HG03469 (cell line): Measurements from ENCODE around the gene CCDC33.

ENCODE experiments used
- ATAC-seq: cut with Tn5 transposase; IDR thresholded peaks from one replicate; pipeline ENCODE4 v1.9.1; 2021; ENCODE audit warnings: mild to moderate bottlenecking, moderate library complexity, moderate number of reproducible peaks; ENCODE audit not compliant: unreplicated experiment

The CCDC33 gene

GRCh38 chr15:74257105-74257504, 21.0 kb downstream of the CCDC33 start:
- no peak for ATAC-seq

- ATAC-seq: no peak
These were observed 21.5 kb downstream of the CCDC33 start for GRCh38 chr15:74257623-74258022.

GRCh38 chr15:74258456-74259291, 22.5 kb downstream of the CCDC33 start:
- no peak for ATAC-seq

GRCh38 chr15:74259292-74259648, 23.1 kb downstream of the CCDC33 start:
- ATAC-seq: no peak

GRCh38 chr15:74259821-74260607, 23.9 kb downstream of the CCDC33 start:
- no peak for ATAC-seq

GRCh38 chr15:74261041-74261440, 24.9 kb downstream of the CCDC33 start:
- no peak for ATAC-seq

- ATAC-seq: no peak
These were observed 25.6 kb downstream of the CCDC33 start for GRCh38 chr15:74261685-74262084.

- no peak for ATAC-seq
These were observed 26.0 kb downstream of the CCDC33 start for GRCh38 chr15:74262151-74262550.

GRCh38 chr15:74262625-74263024, 26.5 kb downstream of the CCDC33 start:
- no peak for ATAC-seq

- ATAC-seq: no peak
These were observed 27.3 kb downstream of the CCDC33 start for GRCh38 chr15:74263466-74263865.

- ATAC-seq: no peak
These were observed 28.0 kb downstream of the CCDC33 start for GRCh38 chr15:74264081-74264501.

- no peak for ATAC-seq
These were observed 29.0 kb downstream of the CCDC33 start for GRCh38 chr15:74265046-74265639.

- no peak for ATAC-seq
These were observed 31.9 kb downstream of the CCDC33 start for GRCh38 chr15:74268020-74268419.

GRCh38 chr15:74269362-74270035, 33.4 kb downstream of the CCDC33 start:
- no peak for ATAC-seq

- ATAC-seq: no peak
These were observed 34.0 kb downstream of the CCDC33 start for GRCh38 chr15:74270155-74270554.

- ATAC-seq: no peak
These were observed 34.9 kb downstream of the CCDC33 start for GRCh38 chr15:74270854-74271520.

- no peak for ATAC-seq
These were observed 36.7 kb downstream of the CCDC33 start for GRCh38 chr15:74272812-74273211.

- ATAC-seq: no peak
These were observed 38.4 kb downstream of the CCDC33 start for GRCh38 chr15:74274470-74275038.

- ATAC-seq: no peak
These were observed 39.8 kb downstream of the CCDC33 start for GRCh38 chr15:74275957-74276356.

GRCh38 chr15:74276560-74276959, 40.4 kb downstream of the CCDC33 start:
- no peak for ATAC-seq
